Colonic mucosa (tissue), 4 donors: Measurements from ENCODE around the gene ARL11. TPM values are rescaled to one million over a fixed set of nuclear protein-coding genes. Genes with fewer than 3 reads are reported as not detected.
"Not testable (repeated sequence)": the region's sequence is repeated elsewhere in the genome, so short reads cannot be mapped to it uniquely, and the experiment has no call there.

ENCODE experiments used
- DNase-seq: peaks from one replicate; pipeline ENCODE4 v3.0.0-alpha.2; 2020
- H3K27ac ChIP-seq: fragments of 200-600 bp; one replicate; pipeline ENCODE4 v1.8.0; 2021
- H3K27me3 ChIP-seq: fragments of 200-600 bp; one replicate; pipeline ENCODE4 v1.8.0; 2021
- H3K36me3 ChIP-seq: fragments of 200-600 bp; one replicate; pipeline ENCODE4 v1.8.0; 2021
- H3K4me1 ChIP-seq: fragments of 200-600 bp; one replicate; pipeline ENCODE4 v1.8.0; 2021; ENCODE audit warnings: mild to moderate bottlenecking
- H3K4me3 ChIP-seq: fragments of 200-600 bp; one replicate; pipeline ENCODE4 v1.8.0; 2021
- H3K9ac ChIP-seq, 2 donors: one replicate each; pipeline ENCODE4 v1.7.0; 2013; ENCODE audit warnings: control low read depth in 2 of 2, low read depth in 2 of 2, low read length in 2 of 2
- H3K9me3 ChIP-seq: fragments of 200-600 bp; one replicate; pipeline ENCODE4 v1.8.0; 2021
- CTCF ChIP-seq: fragments of 200-600 bp; IDR thresholded peaks from one replicate; pipeline ENCODE4 v1.8.0; 2022; ENCODE audit warnings: antibody characterized with exemption, mild to moderate bottlenecking
- intact Hi-C: fragments of 100-400 bp; cut with DNase I; formaldehyde crosslinking; loops from one replicate; pipeline ENCODE4 v1.14.1; 2022
- total RNA-seq, 2 donors: library from RNA; stranded (reverse); fragmentation: NEBNext Ultra II Directional in 1 of 2; extraction: Animal tissue kit (Norgen Biotek cat#: 25700) in 1 of 2; gene quantifications; one replicate each; pipeline ENCODE4 v1.2.1, GENCODE V29; 2021
- donor health status: healthy.
- donor health status: DM: no; HTN: no; CAD: no.
- donor health status: DM: no; HTN: no; CAD: no.

ARL11 gene
- total RNA-seq, 2 donors from 2014 or later, result 0.84 to 2.3 TPM

GRCh38 chr13:49607761-49608160 is 20.5 kb upstream of the ARL11 start:
- intact Hi-C loops, result loop anchor here (2.0 kb wide), 1 partner anchor 307 kb away; no protein-coding TSS in a partner anchor
- no peak overlapping the region for H3K27ac ChIP-seq
- H3K9me3 ChIP-seq, result no peaks in the 10 kb centered on the region
- no peaks in the 10 kb centered on the region for H3K4me1 ChIP-seq
- no peak overlapping the region for H3K9ac ChIP-seq
- no peak for DNase-seq
- no peaks in the 10 kb centered on the region for H3K27me3 ChIP-seq
- TF ChIP-seq CTCF, result no peak
- H3K36me3 ChIP-seq, result no peaks in the 10 kb centered on the region
- no peak overlapping the region for H3K4me3 ChIP-seq

GRCh38 chr13:49608651-49609331 is 19.5 kb upstream of the ARL11 start:
- no peak overlapping the region for H3K4me3 ChIP-seq
- intact Hi-C loops, result no loop called here
- H3K36me3 ChIP-seq, result no peaks in the 10 kb centered on the region
- H3K9ac ChIP-seq, result no peak overlapping the region
- H3K27ac ChIP-seq, result no peak overlapping the region
- no peak for DNase-seq
- H3K4me1 ChIP-seq, result no peaks in the 10 kb centered on the region
- H3K27me3 ChIP-seq, result no peaks in the 10 kb centered on the region
- no peaks in the 10 kb centered on the region for H3K9me3 ChIP-seq
- no peak for TF ChIP-seq CTCF

GRCh38 chr13:49610176-49610575 is 18.1 kb upstream of the ARL11 start:
- no peak for DNase-seq
- Histone ChIP-seq H3K36me3 (no peaks in the 10 kb centered on the region), H3K9me3 (no peaks in the 10 kb centered on the region), H3K27me3 (no peaks in the 10 kb centered on the region), H3K27ac (no peak overlapping the region), H3K4me1 (no peaks in the 10 kb centered on the region), H3K9ac (no peak overlapping the region), H3K4me3 (no peak overlapping the region)
- TF ChIP-seq CTCF, result no peak
- intact Hi-C loops, result no loop called here

GRCh38 chr13:49612042-49612441 is 16.3 kb upstream of the ARL11 start:
- H3K9me3 ChIP-seq, intact Hi-C loops, H3K4me3 ChIP-seq, H3K27ac ChIP-seq, H3K36me3 ChIP-seq, H3K9ac ChIP-seq, H3K27me3 ChIP-seq, DNase-seq, H3K4me1 ChIP-seq: not testable (repeated sequence)

- Histone ChIP-seq H3K27me3 (no peaks in the 10 kb centered on the region), H3K9ac (no peak overlapping the region), H3K27ac (no peak overlapping the region), H3K4me1 (no peaks in the 10 kb centered on the region), H3K36me3 (no peaks in the 10 kb centered on the region), H3K4me3 (no peak overlapping the region), H3K9me3 (no peaks in the 10 kb centered on the region)
- intact Hi-C loops, result no loop called here
- DNase-seq, result no peak
- no peak for TF ChIP-seq CTCF
Observed at GRCh38 chr13:49615836-49616675, 12.3 kb upstream of the ARL11 start.

GRCh38 chr13:49616676-49617065 is 11.6 kb upstream of the ARL11 start:
- no peaks in the 10 kb centered on the region for H3K9me3 ChIP-seq
- no peak for TF ChIP-seq CTCF
- H3K27ac ChIP-seq, result no peak overlapping the region
- H3K9ac ChIP-seq, result no peak overlapping the region
- H3K4me1 ChIP-seq, result no peaks in the 10 kb centered on the region
- no peaks in the 10 kb centered on the region for H3K36me3 ChIP-seq
- no peaks in the 10 kb centered on the region for H3K27me3 ChIP-seq
- no peak for DNase-seq
- H3K4me3 ChIP-seq, result no peak overlapping the region
- intact Hi-C loops, result no loop called here
